ENCODE data around the gene ADAMTS15. TPM values are rescaled to one million over a fixed set of nuclear protein-coding genes. Genes with fewer than 3 reads are reported as not detected.

ADAMTS15 gene
- total and polyA plus RNA-seq, 2 of the 4 experiments (the other 2 are of a cell fraction): 3.0 to 5.0 TPM

DNA sequence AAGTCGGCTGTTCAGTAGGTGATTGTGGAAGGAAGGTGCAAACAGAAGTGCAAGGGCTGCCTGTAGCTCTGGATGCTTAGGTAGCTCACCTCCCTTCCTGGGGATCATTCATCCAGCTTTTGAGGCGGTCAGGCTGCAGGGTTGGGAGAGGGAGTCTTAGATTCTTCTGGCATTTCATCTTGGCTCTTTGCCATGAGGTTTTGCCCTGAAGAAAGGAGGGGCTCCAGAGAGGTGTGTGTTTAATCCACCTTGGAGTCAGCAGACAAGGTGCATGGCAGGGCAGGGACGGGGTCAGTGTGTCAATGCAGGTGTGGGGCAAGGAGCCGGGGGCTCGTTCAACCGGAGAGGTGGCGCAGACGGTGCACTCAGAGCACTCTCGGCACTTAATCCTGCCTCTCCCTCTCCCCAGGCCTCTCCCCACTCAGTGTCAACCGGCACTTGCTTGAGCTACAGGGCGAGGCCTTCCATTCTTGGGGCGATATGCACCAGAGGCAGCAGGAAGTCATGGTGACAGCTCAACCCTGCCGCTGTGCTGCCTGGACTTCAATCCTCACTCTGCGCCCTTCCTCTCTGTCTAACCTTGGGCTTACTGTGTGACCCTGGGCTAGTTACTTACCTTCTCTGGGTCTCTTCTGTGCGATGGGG lies 7.2 kb downstream of the ADAMTS15 start:
- H3K4ac ChIP-seq (ENCODE audit: low read depth, low read length): no peak overlapping the region; the same call in 1 of the 2 replicates
- no peak overlapping the region for H2BK15ac ChIP-seq (ENCODE audit: low read depth, low read length)
- ATAC-seq (ENCODE audit: low read depth) (no peak), DNase-seq (no peak)
- intact Hi-C loops (cut with micrococcal nuclease) (no loop called here), dilution Hi-C loops (cut with HindIII; ENCODE audit: low sequenced_read_pairs, unreplicated experiment) (no loop called here), in situ Hi-C loops (cut with MboI; ENCODE audit: low sequenced_read_pairs) (no loop called here)
- no peak overlapping the region for H3K14ac ChIP-seq (replicated peaks; ENCODE audit: low read depth, low read length)
- ChIA-PET CTCF (interaction anchor here (1.6 kb wide), 1 partner anchor 22 kb away, joined by 5 read pairs; no protein-coding TSS in a partner anchor), POLR2A (ENCODE audit: unreplicated experiment) (no interaction called here)
- no peak overlapping the region for H2BK5ac ChIP-seq (ENCODE audit: low read depth, low read length, poor library complexity, severe bottlenecking)
- no peak overlapping the region for H4K8ac ChIP-seq (ENCODE audit: low read depth in 2 of 2, low read length in 2 of 2)
- H3K18ac ChIP-seq (ENCODE audit: low read depth, low read length): no peak overlapping the region
- no peak overlapping the region for H2AFZ ChIP-seq (replicated peaks; ENCODE audit: low read length, poor library complexity)
- peaks cover 57% of the 10 kb centered on the region; the same call in 1 of the 2 replicates for H3K36me3 ChIP-seq (ENCODE audit: control insufficient read depth, insufficient read depth, low read length)
- no peaks in the 10 kb centered on the region for H3K27me3 ChIP-seq (ENCODE audit: control insufficient read depth, insufficient read depth, low read length)
- H3K56ac ChIP-seq (ENCODE audit: extremely low read depth, insufficient read depth, low read length): no peak overlapping the region
- no peak overlapping the region; the same call in 1 of the 2 replicates for H3K4me2 ChIP-seq (ENCODE audit: low read depth, low read length)
- no peak overlapping the region; the same call in 1 of the 2 replicates for H2AK5ac ChIP-seq (ENCODE audit: low read depth, low read length)
- H3K4me1 ChIP-seq (ENCODE audit: control insufficient read depth, insufficient read depth, low read length): peaks cover 17% of the 10 kb centered on the region
- no peak overlapping the region for H3K9ac ChIP-seq (ENCODE audit: low read depth, low read length)
- H3K9me3 ChIP-seq (ENCODE audit: control insufficient read depth, insufficient read depth, low read length): no peaks in the 10 kb centered on the region
- BruUV-seq (replicated peaks): no TSS peak
- H4K91ac ChIP-seq (ENCODE audit: insufficient read depth, low read depth, low read length): no peak overlapping the region
- 69% methylated on average over 3 of the region's 15 CpGs; no CpG with 5 or more reads in 1 of the 2 experiments for WGBS, 2 experiments (ENCODE audit: extremely low coverage in 2 of 2, insufficient read length in 1 of 2)
- no peak overlapping the region for H3K23ac ChIP-seq (ENCODE audit: low read depth, low read length)
- H2AK9ac ChIP-seq (replicated peaks; ENCODE audit: low read depth, low read length, poor library complexity): no peak overlapping the region
- no peak overlapping the region for H4K5ac ChIP-seq (ENCODE audit: low read depth, low read length)
- no peaks in the 10 kb centered on the region for H4K20me1 ChIP-seq (ENCODE audit: insufficient read depth, low read length)
- H3K79me1 ChIP-seq (ENCODE audit: low read depth in 1 of 2, low read length in 2 of 2): peaks cover 0 to 6% of the 10 kb centered on the region in 2 experiments; a peak in 3 of 4 replicates
- TF ChIP-seq, protein P1, sequence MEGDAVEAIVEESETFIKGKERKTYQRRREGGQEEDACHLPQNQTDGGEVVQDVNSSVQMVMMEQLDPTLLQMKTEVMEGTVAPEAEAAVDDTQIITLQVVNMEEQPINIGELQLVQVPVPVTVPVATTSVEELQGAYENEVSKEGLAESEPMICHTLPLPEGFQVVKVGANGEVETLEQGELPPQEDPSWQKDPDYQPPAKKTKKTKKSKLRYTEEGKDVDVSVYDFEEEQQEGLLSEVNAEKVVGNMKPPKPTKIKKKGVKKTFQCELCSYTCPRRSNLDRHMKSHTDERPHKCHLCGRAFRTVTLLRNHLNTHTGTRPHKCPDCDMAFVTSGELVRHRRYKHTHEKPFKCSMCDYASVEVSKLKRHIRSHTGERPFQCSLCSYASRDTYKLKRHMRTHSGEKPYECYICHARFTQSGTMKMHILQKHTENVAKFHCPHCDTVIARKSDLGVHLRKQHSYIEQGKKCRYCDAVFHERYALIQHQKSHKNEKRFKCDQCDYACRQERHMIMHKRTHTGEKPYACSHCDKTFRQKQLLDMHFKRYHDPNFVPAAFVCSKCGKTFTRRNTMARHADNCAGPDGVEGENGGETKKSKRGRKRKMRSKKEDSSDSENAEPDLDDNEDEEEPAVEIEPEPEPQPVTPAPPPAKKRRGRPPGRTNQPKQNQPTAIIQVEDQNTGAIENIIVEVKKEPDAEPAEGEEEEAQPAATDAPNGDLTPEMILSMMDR (conservative IDR thresholded peaks at IDR 0.05; ENCODE audit: low read depth, low read length): no peak
- TF ChIP-seq RAD21 (IDR thresholded peaks at IDR 0.05; ENCODE audit: low read length): no peak
- TF ChIP-seq FOS (IDR thresholded peaks at IDR 0.05; ENCODE audit: low read depth, low read length): no peak
- TF ChIP-seq CHD1 (IDR thresholded peaks at IDR 0.05; ENCODE audit: low read depth, low read length): no peak
- TF ChIP-seq, protein P2, sequence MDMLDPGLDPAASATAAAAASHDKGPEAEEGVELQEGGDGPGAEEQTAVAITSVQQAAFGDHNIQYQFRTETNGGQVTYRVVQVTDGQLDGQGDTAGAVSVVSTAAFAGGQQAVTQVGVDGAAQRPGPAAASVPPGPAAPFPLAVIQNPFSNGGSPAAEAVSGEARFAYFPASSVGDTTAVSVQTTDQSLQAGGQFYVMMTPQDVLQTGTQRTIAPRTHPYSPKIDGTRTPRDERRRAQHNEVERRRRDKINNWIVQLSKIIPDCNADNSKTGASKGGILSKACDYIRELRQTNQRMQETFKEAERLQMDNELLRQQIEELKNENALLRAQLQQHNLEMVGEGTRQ (IDR thresholded peaks at IDR 0.05; ENCODE audit: low read depth, low read length): no peak
- no peak for TF ChIP-seq NFE2L2 (IDR thresholded peaks at IDR 0.05; ENCODE audit: low read depth, low read length)
- TF ChIP-seq MAZ (IDR thresholded peaks at IDR 0.05; ENCODE audit: borderline replicate concordance, low read depth, low read length): no peak
- no peak for TF ChIP-seq POLR2A (IDR thresholded peaks at IDR 0.05; ENCODE audit: low read depth, low read length)
- no peak for TF ChIP-seq RFX5 (IDR thresholded peaks at IDR 0.05; ENCODE audit: low read depth, low read length)
- TF ChIP-seq MXI1 (IDR thresholded peaks at IDR 0.05; ENCODE audit: borderline replicate concordance, low read depth, low read length): no peak
- TF ChIP-seq, protein P3, sequence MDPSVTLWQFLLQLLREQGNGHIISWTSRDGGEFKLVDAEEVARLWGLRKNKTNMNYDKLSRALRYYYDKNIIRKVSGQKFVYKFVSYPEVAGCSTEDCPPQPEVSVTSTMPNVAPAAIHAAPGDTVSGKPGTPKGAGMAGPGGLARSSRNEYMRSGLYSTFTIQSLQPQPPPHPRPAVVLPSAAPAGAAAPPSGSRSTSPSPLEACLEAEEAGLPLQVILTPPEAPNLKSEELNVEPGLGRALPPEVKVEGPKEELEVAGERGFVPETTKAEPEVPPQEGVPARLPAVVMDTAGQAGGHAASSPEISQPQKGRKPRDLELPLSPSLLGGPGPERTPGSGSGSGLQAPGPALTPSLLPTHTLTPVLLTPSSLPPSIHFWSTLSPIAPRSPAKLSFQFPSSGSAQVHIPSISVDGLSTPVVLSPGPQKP (IDR thresholded peaks at IDR 0.05; ENCODE audit: borderline replicate concordance, low read depth, low read length): no peak
- TF ChIP-seq BHLHE40 (IDR thresholded peaks at IDR 0.05; ENCODE audit: low read depth, low read length): no peak
- no peak for TF ChIP-seq CEBPB (IDR thresholded peaks at IDR 0.05; ENCODE audit: low read depth, low read length)
- TF ChIP-seq SMC3 (IDR thresholded peaks at IDR 0.05; ENCODE audit: low read depth, low read length): no peak
- TF ChIP-seq RCOR1 (IDR thresholded peaks at IDR 0.05; ENCODE audit: insufficient replicate concordance, low read length): no peak
- no peak for TF ChIP-seq MAFK (IDR thresholded peaks at IDR 0.05; ENCODE audit: low read depth, low read length)
- peaks cover 12% of the 10 kb centered on the region; the same call in 1 of the 2 replicates for H3K9me1 ChIP-seq (ENCODE audit: insufficient read depth, low read length)
- no peak overlapping the region for H3K4me3 ChIP-seq (ENCODE audit: insufficient read depth, low read depth, low read length)
- H3K27ac ChIP-seq (ENCODE audit: insufficient read depth, low read length): no peak overlapping the region
- no peak overlapping the region for H2BK120ac ChIP-seq (ENCODE audit: low read depth, low read length)
- H2BK20ac ChIP-seq (ENCODE audit: low read depth, low read length): no peak overlapping the region

All from IMR-90 (cell line).